ENCODE data around the gene GALNTL6. TPM values are rescaled to one million over a fixed set of nuclear protein-coding genes. Genes with fewer than 3 reads are reported as not detected.

The GALNTL6 gene
- total RNA-seq, 1 experiment from 2014 or later, result not detected

GRCh38 chr4:172207886-172208285 is 394.7 kb downstream of the GALNTL6 start:
- Histone ChIP-seq H3K4me3 (replicated peaks in 1 of 2; ENCODE audit: low read depth in 1 of 2, low read length in 2 of 2) (no peak overlapping the region), H2AFZ (ENCODE audit: low read depth, low read length, poor library complexity, severe bottlenecking) (no peak overlapping the region), H3K4me1 (ENCODE audit: control insufficient read depth in 1 of 2, insufficient read depth in 2 of 2, low read length in 2 of 2) (no peaks in the 10 kb centered on the region), H3K79me2 (ENCODE audit: insufficient read depth, low read length) (no peaks in the 10 kb centered on the region), H3K4me2 (ENCODE audit: low read length) (no peak overlapping the region), H3K9me3 (ENCODE audit: control insufficient read depth in 1 of 2, insufficient read depth in 1 of 2, low read depth in 1 of 2, low read length in 2 of 2) (no peaks in the 10 kb centered on the region), H3K9me2 (ENCODE audit: insufficient read depth) (no peaks in the 10 kb centered on the region), H3K36me3 (ENCODE audit: control insufficient read depth in 1 of 2, insufficient read depth in 2 of 2, low read length in 2 of 2) (no peaks in the 10 kb centered on the region), H4K20me1 (ENCODE audit: insufficient read depth) (no peaks in the 10 kb centered on the region), H3K27me3 (ENCODE audit: insufficient read depth, low read length) (no peaks in the 10 kb centered on the region), H3K27ac (ENCODE audit: low read depth, low read length) (no peak overlapping the region), H3K9ac (ENCODE audit: low read length) (no peak overlapping the region)
- ATAC-seq, result no peak
- ChIA-PET POLR2A (no interaction called here), CTCF (no interaction called here), RAD21 (ENCODE audit: low non-redundant PET in 1 of 2, low total read pairs in 2 of 2, uncharacterized antibody in 2 of 2, unreplicated experiment in 2 of 2) (no interaction called here)
- intact Hi-C loops (cut with micrococcal nuclease), result loop anchor here (10.0 kb wide), 1 partner anchor 1353 kb away; no protein-coding TSS in a partner anchor
- BruUV-seq (replicated peaks), result no TSS peak
- DNase-seq (ENCODE audit: low read depth, low spot score), result no peak
- no peak for TF ChIP-seq POLR2AphosphoS5 (IDR thresholded peaks at IDR 0.05; ENCODE audit: low read depth, low read length)
- TF ChIP-seq JUND (IDR thresholded peaks at IDR 0.05), result no peak
- no peak for TF ChIP-seq YY1 (IDR thresholded peaks at IDR 0.05; ENCODE audit: extremely low read depth, insufficient replicate concordance, low read depth, low read length)
- TF ChIP-seq TCF7L2 (IDR thresholded peaks at IDR 0.05; ENCODE audit: borderline replicate concordance, extremely low read depth, insufficient read depth, insufficient read length), result no peak
- no peak for TF ChIP-seq SIN3A (IDR thresholded peaks at IDR 0.05; ENCODE audit: low read depth)
- TF ChIP-seq CBX3 (IDR thresholded peaks at IDR 0.05; ENCODE audit: low read depth), result no peak
- TF ChIP-seq EZH2 (IDR thresholded peaks at IDR 0.05), result no peak
- TF ChIP-seq RAD21 (IDR thresholded peaks at IDR 0.05; ENCODE audit: low read depth), result no peak
- no peak for TF ChIP-seq ATF3 (IDR thresholded peaks at IDR 0.05)
- no peak for TF ChIP-seq POLR2A (IDR thresholded peaks at IDR 0.05; ENCODE audit: borderline replicate concordance, extremely low read depth, insufficient read depth, insufficient read length)

- ChIA-PET POLR2A (no interaction called here), CTCF (no interaction called here), RAD21 (ENCODE audit: low non-redundant PET in 1 of 2, low total read pairs in 2 of 2, uncharacterized antibody in 2 of 2, unreplicated experiment in 2 of 2) (no interaction called here)
- H2AFZ ChIP-seq (ENCODE audit: low read depth, low read length, poor library complexity, severe bottlenecking), result no peak overlapping the region
- H3K9me2 ChIP-seq (ENCODE audit: insufficient read depth), result no peaks in the 10 kb centered on the region
- no peak for DNase-seq (ENCODE audit: low read depth, low spot score)
- H3K4me1 ChIP-seq (ENCODE audit: control insufficient read depth in 1 of 2, insufficient read depth in 2 of 2, low read length in 2 of 2), result no peaks in the 10 kb centered on the region
- no peak overlapping the region for H3K4me3 ChIP-seq (replicated peaks in 1 of 2; ENCODE audit: low read depth in 1 of 2, low read length in 2 of 2)
- no peaks in the 10 kb centered on the region for H4K20me1 ChIP-seq (ENCODE audit: insufficient read depth)
- H3K4me2 ChIP-seq (ENCODE audit: low read length), result no peak overlapping the region
- BruUV-seq (replicated peaks), result no TSS peak
- intact Hi-C loops (cut with micrococcal nuclease), result no loop called here
- no peaks in the 10 kb centered on the region for H3K36me3 ChIP-seq (ENCODE audit: control insufficient read depth in 1 of 2, insufficient read depth in 2 of 2, low read length in 2 of 2)
- H3K9ac ChIP-seq (ENCODE audit: low read length), result no peak overlapping the region
- no peak overlapping the region for H3K27ac ChIP-seq (ENCODE audit: low read depth, low read length)
- H3K27me3 ChIP-seq (ENCODE audit: insufficient read depth, low read length), result no peaks in the 10 kb centered on the region
- no peaks in the 10 kb centered on the region for H3K9me3 ChIP-seq (ENCODE audit: control insufficient read depth in 1 of 2, insufficient read depth in 1 of 2, low read depth in 1 of 2, low read length in 2 of 2)
- no peak for ATAC-seq
- H3K79me2 ChIP-seq (ENCODE audit: insufficient read depth, low read length), result no peaks in the 10 kb centered on the region
- TF ChIP-seq ZNF274 (IDR thresholded peaks at IDR 0.05; ENCODE audit: low read depth, low read length), result no peak
- TF ChIP-seq CTCF (IDR thresholded peaks at IDR 0.05 in 2 of 3, conservative IDR thresholded peaks at IDR 0.05 in 1 of 3; ENCODE audit: borderline replicate concordance in 1 of 3, insufficient read depth in 1 of 3, low read depth in 2 of 3, low read length in 2 of 3), result no peak
- no peak for TF ChIP-seq YY1 (IDR thresholded peaks at IDR 0.05; ENCODE audit: extremely low read depth, insufficient replicate concordance, low read depth, low read length)
- no peak for TF ChIP-seq TCF7L2 (IDR thresholded peaks at IDR 0.05; ENCODE audit: borderline replicate concordance, extremely low read depth, insufficient read depth, insufficient read length)
- TF ChIP-seq EZH2phosphoT487 (IDR thresholded peaks at IDR 0.05; ENCODE audit: borderline replicate concordance), result no peak
- no peak for TF ChIP-seq REST (IDR thresholded peaks at IDR 0.05; ENCODE audit: low read depth)
- TF ChIP-seq ELF1 (IDR thresholded peaks at IDR 0.05; ENCODE audit: borderline replicate concordance, low read depth), result no peak
- TF ChIP-seq EZH2 (IDR thresholded peaks at IDR 0.05), result no peak
- no peak for TF ChIP-seq SP1 (IDR thresholded peaks at IDR 0.05; ENCODE audit: low read depth)
Measured at GRCh38 chr4:172220679-172221078, 407.5 kb downstream of the GALNTL6 start.
